Activated CD4-positive, alpha-beta T cell treated with anti-CD3 and anti-CD28 coated beads, Interleukin-2, amount 10 ng/mL, durations not matched to agents 7 days and 5 days (primary cell): ENCODE results near the gene SARDH. TPM values are rescaled to one million over a fixed set of nuclear protein-coding genes. Genes with fewer than 3 reads are reported as not detected.

Source experiments
- CTCF ChIA-PET: fragments of 350-600 bp; sonication (Branson Sonifier 250); formaldehyde crosslinking; loops from one replicate; lab custom pipeline; 2021; ENCODE audit warnings: antibody characterized with exemption; lab: Charles Lee
- POLR2A ChIA-PET: fragments of 350-600 bp; sonication (Branson Sonifier 250); formaldehyde crosslinking; loops from one replicate; lab custom pipeline; 2021; ENCODE audit warnings: antibody characterized with exemption; lab: Charles Lee
- DNase-seq: peaks from one replicate; pipeline ENCODE4 v3.0.0-alpha.2; 2020
- H3K27ac Mint-ChIP-seq: one replicate; pipeline ENCODE4 v1.8.0; 2021; ENCODE audit warnings: mild to moderate bottlenecking, moderate library complexity, mixed read lengths
- H3K27me3 Mint-ChIP-seq: one replicate; pipeline ENCODE4 v1.8.0; 2021; ENCODE audit warnings: mixed read lengths
- H3K36me3 Mint-ChIP-seq: one replicate; pipeline ENCODE4 v1.8.0; 2021; ENCODE audit warnings: low read depth, mixed read lengths
- H3K4me1 Mint-ChIP-seq: one replicate; pipeline ENCODE4 v1.8.0; 2021; ENCODE audit warnings: mixed read lengths
- H3K4me3 Mint-ChIP-seq: one replicate; pipeline ENCODE4 v1.8.0; 2021; ENCODE audit warnings: mild to moderate bottlenecking, moderate library complexity, mixed read lengths
- H3K9me3 Mint-ChIP-seq: one replicate; pipeline ENCODE4 v1.8.0; 2021; ENCODE audit warnings: mixed read lengths
- total RNA-seq, 2 experiments: library from RNA; stranded (reverse); gene quantifications; one replicate each; pipeline ENCODE4 v1.2.3, GENCODE V29; 2021

SARDH gene
- total RNA-seq, 2 experiments from 2014 or later, result 1.9 TPM

GRCh38 chr9:133780962-133781827 lies 43.0 kb upstream of the SARDH start:
- Mint-ChIP-seq H3K9me3 (no peaks in the 10 kb centered on the region), H3K36me3 (no peaks in the 10 kb centered on the region), H3K27ac (no peak overlapping the region), H3K27me3 (no peaks in the 10 kb centered on the region), H3K4me1 (peaks cover 6% of the 10 kb centered on the region), H3K4me3 (no peak overlapping the region)
- ChIA-PET POLR2A (no interaction called here), CTCF (interaction anchor here (0.8 to 5.5 kb wide), 8 partner anchors 9 to 218 kb away, joined by 3 to 30 read pairs (median 3); no protein-coding TSS in a partner anchor)
- no peak for DNase-seq

- ChIA-PET POLR2A (no interaction called here), CTCF (interaction anchor here (1.2 to 5.5 kb wide), 3 partner anchors 13 to 214 kb away, joined by 3 to 30 read pairs (median 3); no protein-coding TSS in a partner anchor)
- DNase-seq, result no peak
- Mint-ChIP-seq H3K4me1 (peaks cover under 1% of the 10 kb centered on the region), H3K4me3 (no peak overlapping the region), H3K27ac (no peak overlapping the region), H3K36me3 (no peaks in the 10 kb centered on the region), H3K27me3 (no peaks in the 10 kb centered on the region), H3K9me3 (no peaks in the 10 kb centered on the region)
Observed at GRCh38 chr9:133780404-133780945, 42.3 kb upstream of the SARDH start.

GRCh38 chr9:133779516-133780403 lies 41.6 kb upstream of the SARDH start:
- Mint-ChIP-seq H3K27me3 (no peaks in the 10 kb centered on the region), H3K4me3 (no peak overlapping the region), H3K4me1 (no peaks in the 10 kb centered on the region), H3K9me3 (no peaks in the 10 kb centered on the region), H3K27ac (no peak overlapping the region), H3K36me3 (no peaks in the 10 kb centered on the region)
- no peak for DNase-seq
- ChIA-PET CTCF (interaction anchor here (1.2 to 5.5 kb wide), 2 partner anchors 14 to 215 kb away, joined by 3 to 30 read pairs; no protein-coding TSS in a partner anchor), POLR2A (no interaction called here)

- Mint-ChIP-seq H3K27me3 (no peaks in the 10 kb centered on the region), H3K4me3 (no peak overlapping the region), H3K4me1 (no peaks in the 10 kb centered on the region), H3K36me3 (peaks cover 2% of the 10 kb centered on the region), H3K27ac (no peak overlapping the region), H3K9me3 (peaks cover 3% of the 10 kb centered on the region)
- DNase-seq, result no peak
- ChIA-PET POLR2A (no interaction called here), CTCF (no interaction called here)
Observed at GRCh38 chr9:133779081-133779480, 40.9 kb upstream of the SARDH start.

- Mint-ChIP-seq H3K4me3 (no peak overlapping the region), H3K27me3 (no peaks in the 10 kb centered on the region), H3K36me3 (peaks cover 2% of the 10 kb centered on the region), H3K9me3 (peaks cover 6% of the 10 kb centered on the region), H3K4me1 (no peaks in the 10 kb centered on the region), H3K27ac (no peak overlapping the region)
- DNase-seq, result no peak
- POLR2A ChIA-PET, result no interaction called here
- CTCF ChIA-PET, result no interaction called here
Observed at GRCh38 chr9:133778336-133779013, 40.3 kb upstream of the SARDH start.

- POLR2A ChIA-PET, result no interaction called here
- Mint-ChIP-seq H3K27me3 (no peaks in the 10 kb centered on the region), H3K4me1 (no peaks in the 10 kb centered on the region), H3K27ac (no peak overlapping the region), H3K4me3 (no peak overlapping the region), H3K9me3 (peaks cover 6% of the 10 kb centered on the region), H3K36me3 (peaks cover 2% of the 10 kb centered on the region)
- CTCF ChIA-PET, result no interaction called here
- no peak for DNase-seq
Observed at GRCh38 chr9:133777871-133778270, 39.7 kb upstream of the SARDH start.

GRCh38 chr9:133777068-133777791 lies 39.1 kb upstream of the SARDH start:
- peaks cover 2% of the 10 kb centered on the region for H3K36me3 Mint-ChIP-seq
- no peaks in the 10 kb centered on the region for H3K4me1 Mint-ChIP-seq
- no peak overlapping the region for H3K4me3 Mint-ChIP-seq
- no peaks in the 10 kb centered on the region for H3K27me3 Mint-ChIP-seq
- peaks cover 6% of the 10 kb centered on the region for H3K9me3 Mint-ChIP-seq
- no peak overlapping the region for H3K27ac Mint-ChIP-seq
- CTCF ChIA-PET, result interaction anchor here (1.0 kb wide), 1 partner anchor 246 kb away, joined by 3 read pairs; no protein-coding TSS in a partner anchor
- no peak for DNase-seq
- POLR2A ChIA-PET, result no interaction called here

- DNase-seq, result no peak
- H3K36me3 Mint-ChIP-seq, result peaks cover 2% of the 10 kb centered on the region
- H3K9me3 Mint-ChIP-seq, result peaks cover 6% of the 10 kb centered on the region
- CTCF ChIA-PET, result interaction anchor here (1.0 kb wide), 1 partner anchor 247 kb away, joined by 3 read pairs; no protein-coding TSS in a partner anchor
- H3K4me1 Mint-ChIP-seq, result no peaks in the 10 kb centered on the region
- H3K4me3 Mint-ChIP-seq, result no peak overlapping the region
- POLR2A ChIA-PET, result no interaction called here
- no peaks in the 10 kb centered on the region for H3K27me3 Mint-ChIP-seq
- no peak overlapping the region for H3K27ac Mint-ChIP-seq
Observed at GRCh38 chr9:133775951-133776905, 38.1 kb upstream of the SARDH start.

GRCh38 chr9:133775291-133775690 lies 37.1 kb upstream of the SARDH start:
- Mint-ChIP-seq H3K4me3 (no peak overlapping the region), H3K4me1 (no peaks in the 10 kb centered on the region), H3K27ac (no peak overlapping the region), H3K27me3 (no peaks in the 10 kb centered on the region), H3K36me3 (peaks cover 2% of the 10 kb centered on the region), H3K9me3 (peaks cover 6% of the 10 kb centered on the region)
- POLR2A ChIA-PET, result no interaction called here
- DNase-seq, result no peak
- CTCF ChIA-PET, result no interaction called here

GRCh38 chr9:133774799-133775198 lies 36.6 kb upstream of the SARDH start:
- H3K36me3 Mint-ChIP-seq, result peaks cover 2% of the 10 kb centered on the region
- CTCF ChIA-PET, result no interaction called here
- peaks cover 6% of the 10 kb centered on the region for H3K9me3 Mint-ChIP-seq
- POLR2A ChIA-PET, result no interaction called here
- no peak for DNase-seq
- no peaks in the 10 kb centered on the region for H3K27me3 Mint-ChIP-seq
- no peak overlapping the region for H3K4me3 Mint-ChIP-seq
- H3K27ac Mint-ChIP-seq, result no peak overlapping the region
- no peaks in the 10 kb centered on the region for H3K4me1 Mint-ChIP-seq
